PC-3 (cell line): ENCODE data around the gene PTPN1. TPM values are rescaled to one million over a fixed set of nuclear protein-coding genes. Genes with fewer than 3 reads are reported as not detected.

Experiments used
- ATAC-seq: fragments of 200-7000 bp; cut with Tn5 transposase; 2 replicates; pipeline ENCODE4 v1.9.1; 2020; ENCODE audit warnings: mild to moderate bottlenecking, moderate library complexity
- BruUV-seq: library from RNA; stranded (reverse); fragments of 400-500 nt; replicated peaks from 2 replicates; lab custom pipeline; 2021; lab: Mats Ljungman, UMichigan
- CTCF ChIA-PET: fragments of 300-600 bp; sonication (Branson Sonifier 250); formaldehyde crosslinking; loops from one replicate; lab custom pipeline; 2022; ENCODE audit warnings: antibody characterized with exemption; lab: Charles Lee
- POLR2A ChIA-PET: fragments of 300-600 bp; sonication (Branson Sonifier 250); formaldehyde crosslinking; loops from one replicate; lab custom pipeline; 2022; ENCODE audit warnings: antibody characterized with exemption; ENCODE audit not compliant: unreplicated experiment; lab: Charles Lee
- DNase-seq: peaks from one replicate; pipeline ENCODE4 v3.0.0-alpha.2; 2015
- H2AFZ ChIP-seq: fragments of 300-600 bp; sonication (generic); 2 replicates; pipeline ENCODE4 v1.6.0; 2016; ENCODE audit warnings: antibody characterized with exemption, low read length
- H3F3A ChIP-seq: fragments of 300-600 bp; sonication (generic); one replicate; pipeline ENCODE4 v1.6.0; 2017; ENCODE audit warnings: antibody characterized with exemption, low read length, control low read depth, mild to moderate bottlenecking; ENCODE audit not compliant: unreplicated experiment
- H3K27ac ChIP-seq: fragments of 300-600 bp; sonication (generic); 2 replicates; pipeline ENCODE4 v1.5.1; 2016; ENCODE audit warnings: mild to moderate bottlenecking, low read length
- H3K27me3 ChIP-seq: fragments of 300-600 bp; sonication (generic); 2 replicates; pipeline ENCODE4 v1.6.1; 2016; ENCODE audit warnings: low read length, mixed read lengths
- H3K36me3 ChIP-seq: fragments of 300-600 bp; sonication (generic); 2 replicates; pipeline ENCODE4 v1.6.1; 2016; ENCODE audit warnings: low read depth, mixed run types, low read length, mixed read lengths
- H3K4me1 ChIP-seq: fragments of 300-600 bp; sonication (generic); 2 replicates; pipeline ENCODE4 v1.5.1; 2016; ENCODE audit warnings: low read length; ENCODE audit not compliant: insufficient read depth
- H3K4me2 ChIP-seq: fragments of 300-600 bp; sonication (generic); 2 replicates; pipeline ENCODE4 v1.6.0; 2016; ENCODE audit warnings: low read length
- H3K4me3 ChIP-seq: fragments of 300-600 bp; sonication (generic); 2 replicates; pipeline ENCODE4 v1.5.1; 2016; ENCODE audit warnings: mild to moderate bottlenecking, low read length, mixed read lengths
- H3K79me2 ChIP-seq: fragments of 300-600 bp; sonication (generic); 2 replicates; pipeline ENCODE4 v1.6.1; 2017; ENCODE audit warnings: low read length, mixed read lengths
- H3K9ac ChIP-seq: fragments of 300-600 bp; sonication (generic); 2 replicates; pipeline ENCODE4 v1.6.0; 2016; ENCODE audit warnings: mild to moderate bottlenecking, low read length
- H3K9me2 ChIP-seq: fragments of 300-600 bp; sonication (generic); replicated peaks from 2 replicates; pipeline ENCODE4 v1.6.1; 2016; ENCODE audit warnings: mixed run types, low read length, mixed read lengths
- H3K9me3 ChIP-seq: fragments of 300-600 bp; sonication (generic); 2 replicates; pipeline ENCODE4 v1.6.1; 2016; ENCODE audit warnings: low read length, mixed read lengths
- H4K20me1 ChIP-seq: fragments of 300-600 bp; sonication (generic); 2 replicates; pipeline ENCODE4 v1.6.1; 2016; ENCODE audit warnings: low read length, mixed read lengths
- CTCF ChIP-seq: fragments of 300-600 bp; sonication (generic); conservative IDR thresholded peaks from 2 replicates; pipeline ENCODE4 v1.5.1; 2017; ENCODE audit warnings: antibody characterized with exemption, low read depth, mild to moderate bottlenecking, low read length
- EZH2 ChIP-seq: fragments of 300-600 bp; sonication (generic); IDR thresholded peaks from one replicate; pipeline ENCODE4 v1.6.1; 2017; ENCODE audit warnings: antibody characterized with exemption, mild to moderate bottlenecking, low read length; ENCODE audit not compliant: unreplicated experiment
- EZH2phosphoT487 ChIP-seq: fragments of 300-600 bp; sonication (generic); IDR thresholded peaks from 2 replicates; pipeline ENCODE4 v1.6.1; 2018; ENCODE audit warnings: mild to moderate bottlenecking, antibody characterized with exemption, low read length, borderline replicate concordance
- intact Hi-C: fragments of 100-400 bp; cut with micrococcal nuclease; formaldehyde crosslinking; loops from 2 replicates; pipeline ENCODE4 v1.9.0; 2023
- total RNA-seq: library from RNA; depleted of rRNA; stranded (reverse); fragments of >200 nt; gene quantifications from 2 replicates; pipeline ENCODE4 v1.2.3, GENCODE V29; 2014

Gene PTPN1
- total RNA-seq, 1 experiment from 2014 or later: 47.7 TPM

- no peak for TF ChIP-seq EZH2phosphoT487
- intact Hi-C loops: no loop called here
- Histone ChIP-seq H3K4me2 (peak overlapping the region; percentile 24), H3K27ac (no peak overlapping the region), H3F3A (no peaks in the 10 kb centered on the region), H3K9me3 (no peaks in the 10 kb centered on the region), H2AFZ (no peak overlapping the region), H3K36me3 (no peaks in the 10 kb centered on the region), H4K20me1 (peaks cover 4% of the 10 kb centered on the region; the same call in 1 of the 2 replicates), H3K4me3 (no peak overlapping the region), H3K27me3 (no peaks in the 10 kb centered on the region), H3K4me1 (peaks cover 12% of the 10 kb centered on the region), H3K9ac (no peak overlapping the region), H3K79me2 (peaks cover 88% of the 10 kb centered on the region), H3K9me2 (no peaks in the 10 kb centered on the region)
- ATAC-seq (peak; percentile 54), DNase-seq (peak; percentile 78)
- CTCF ChIA-PET: no interaction called here
- BruUV-seq: no TSS peak
- POLR2A ChIA-PET: no interaction called here
These were observed 30.7 kb downstream of the PTPN1 start for GRCh38 chr20:50540620-50541605.

- TF ChIP-seq CTCF: no peak
- TF ChIP-seq EZH2phosphoT487: no peak
- no peak for TF ChIP-seq EZH2
- H3K36me3 ChIP-seq: no peaks in the 10 kb centered on the region
- peaks cover 12% of the 10 kb centered on the region for H3K4me1 ChIP-seq
- no TSS peak for BruUV-seq
- DNase-seq: no peak
- POLR2A ChIA-PET: no interaction called here
- H3K9me3 ChIP-seq: no peaks in the 10 kb centered on the region
- intact Hi-C loops: no loop called here
- no peak overlapping the region for H3K4me3 ChIP-seq
- no peaks in the 10 kb centered on the region for H3F3A ChIP-seq
- H3K27ac ChIP-seq: no peak overlapping the region
- H3K9me2 ChIP-seq: no peaks in the 10 kb centered on the region
- CTCF ChIA-PET: no interaction called here
- no peak overlapping the region for H3K9ac ChIP-seq
- no peak for ATAC-seq
- H3K79me2 ChIP-seq: peaks cover 88% of the 10 kb centered on the region
- H2AFZ ChIP-seq: no peak overlapping the region
- no peak overlapping the region for H3K4me2 ChIP-seq
- H3K27me3 ChIP-seq: no peaks in the 10 kb centered on the region
- H4K20me1 ChIP-seq: no peaks in the 10 kb centered on the region
These were observed 31.4 kb downstream of the PTPN1 start for GRCh38 chr20:50541606-50542041.

- H3K4me1 ChIP-seq: peaks cover 12% of the 10 kb centered on the region
- no peak overlapping the region for H3K27ac ChIP-seq
- no peak for TF ChIP-seq CTCF
- TF ChIP-seq EZH2phosphoT487: no peak
- no peak for TF ChIP-seq EZH2
- H3K4me3 ChIP-seq: no peak overlapping the region
- H3K36me3 ChIP-seq: no peaks in the 10 kb centered on the region; the same call in 1 of the 2 replicates
- H3K27me3 ChIP-seq: no peaks in the 10 kb centered on the region
- no peaks in the 10 kb centered on the region for H4K20me1 ChIP-seq
- peaks cover 83% of the 10 kb centered on the region for H3K79me2 ChIP-seq
- H3K9me2 ChIP-seq: no peaks in the 10 kb centered on the region
- intact Hi-C loops: no loop called here
- ChIA-PET POLR2A (no interaction called here), CTCF (no interaction called here)
- no peak overlapping the region for H3K9ac ChIP-seq
- no peaks in the 10 kb centered on the region for H3K9me3 ChIP-seq
- no TSS peak for BruUV-seq
- ATAC-seq: no peak
- H3F3A ChIP-seq: no peaks in the 10 kb centered on the region
- H2AFZ ChIP-seq: no peak overlapping the region
- no peak overlapping the region for H3K4me2 ChIP-seq
- no peak for DNase-seq
These were observed 33.1 kb downstream of the PTPN1 start for GRCh38 chr20:50543326-50543725.
